Activated CD8-positive, alpha-beta memory T cell treated with anti-CD3 and anti-CD28 coated beads for 24 hours (primary cell): Measurements from ENCODE around the gene TMEFF2.
"Not testable (repeated sequence)": the region's sequence is repeated elsewhere in the genome, so short reads cannot be mapped to it uniquely, and the experiment has no call there.

Source experiments
- DNase-seq: peaks from one replicate; pipeline ENCODE4 v3.0.0-alpha.2; 2020

The TMEFF2 gene

DNA sequence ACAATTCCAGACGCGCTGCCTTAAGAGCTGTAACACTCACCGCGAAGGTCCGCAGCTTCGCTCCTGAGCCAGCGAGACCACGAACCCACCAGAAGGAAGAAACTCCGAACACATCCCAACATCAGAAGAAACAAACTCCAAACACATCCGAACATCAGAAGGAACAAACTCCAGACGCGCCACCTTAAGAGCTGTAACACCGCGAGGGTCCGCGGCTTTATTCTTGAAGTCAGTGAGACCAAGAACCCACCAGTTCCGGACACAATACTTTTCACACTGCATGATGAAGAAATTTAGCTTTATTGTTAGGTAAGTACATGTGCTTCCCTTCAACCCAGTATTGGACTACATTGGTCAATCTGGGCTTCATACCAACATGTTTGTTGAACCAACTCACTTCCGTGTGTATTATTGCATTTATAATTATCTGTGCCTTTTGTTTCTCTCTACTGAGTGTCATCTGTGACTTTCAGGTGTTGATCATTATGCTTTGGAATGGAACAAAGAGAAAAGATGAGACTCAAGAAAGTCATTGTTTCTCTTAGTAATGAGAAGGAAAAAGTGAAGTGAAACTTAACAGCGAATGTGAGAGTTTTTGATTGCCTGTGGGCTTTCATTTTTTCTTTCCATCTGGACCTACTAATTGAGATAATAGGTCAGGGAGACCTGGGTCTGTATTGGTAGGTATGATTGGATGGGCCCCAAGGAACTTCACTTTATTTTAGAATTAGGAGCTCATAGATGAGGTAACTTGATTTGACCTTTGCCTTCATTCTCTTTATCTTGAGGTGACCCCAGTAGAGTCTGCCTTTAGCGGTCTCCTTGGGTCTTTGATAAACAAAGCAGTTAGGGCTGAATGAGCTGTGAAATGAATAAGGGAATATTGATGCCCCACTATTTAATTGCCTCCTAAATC is 271.7 kb downstream of the TMEFF2 start:
- DNase-seq: no peak

DNA sequence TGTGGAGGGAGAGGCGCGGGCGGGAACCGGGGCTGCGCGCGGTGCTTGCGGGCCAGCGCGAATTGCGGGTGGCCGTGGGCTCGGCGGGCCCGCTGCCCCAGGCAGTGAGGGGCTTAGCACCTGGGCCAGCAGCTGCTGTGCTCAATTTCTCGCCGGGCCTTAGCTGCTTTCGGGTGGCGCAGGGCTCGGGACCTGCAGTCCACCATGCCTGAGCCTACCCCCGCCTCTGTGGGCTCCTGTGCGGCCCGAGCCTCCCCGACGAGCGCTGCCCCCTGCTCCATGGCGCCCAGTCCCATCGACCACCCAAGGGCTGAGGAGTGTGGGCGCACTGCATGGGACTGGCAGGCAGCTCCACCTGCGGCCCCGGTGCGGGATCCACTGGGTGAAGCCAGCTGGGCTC is 273.1 kb downstream of the TMEFF2 start:
- DNase-seq: not testable (repeated sequence)

DNA sequence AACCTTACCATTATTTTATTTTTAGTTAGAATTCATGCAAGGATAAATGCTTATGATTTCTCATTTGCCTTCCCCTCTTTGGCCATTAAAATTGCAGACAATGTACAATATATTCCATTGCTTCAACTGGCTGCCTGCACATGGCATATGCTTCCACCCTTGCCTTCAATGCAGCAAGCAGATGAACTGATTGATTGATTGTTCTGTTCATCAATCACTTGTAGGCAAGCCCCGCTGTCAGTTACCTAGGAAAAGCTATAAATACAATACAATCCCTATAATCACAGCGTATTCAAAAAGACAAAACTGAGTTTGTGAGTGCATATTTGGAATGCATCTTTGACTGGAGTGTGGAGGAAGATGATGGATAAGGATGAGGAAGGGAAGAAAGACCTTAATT is 274.2 kb downstream of the TMEFF2 start:
- DNase-seq: no peak

DNA sequence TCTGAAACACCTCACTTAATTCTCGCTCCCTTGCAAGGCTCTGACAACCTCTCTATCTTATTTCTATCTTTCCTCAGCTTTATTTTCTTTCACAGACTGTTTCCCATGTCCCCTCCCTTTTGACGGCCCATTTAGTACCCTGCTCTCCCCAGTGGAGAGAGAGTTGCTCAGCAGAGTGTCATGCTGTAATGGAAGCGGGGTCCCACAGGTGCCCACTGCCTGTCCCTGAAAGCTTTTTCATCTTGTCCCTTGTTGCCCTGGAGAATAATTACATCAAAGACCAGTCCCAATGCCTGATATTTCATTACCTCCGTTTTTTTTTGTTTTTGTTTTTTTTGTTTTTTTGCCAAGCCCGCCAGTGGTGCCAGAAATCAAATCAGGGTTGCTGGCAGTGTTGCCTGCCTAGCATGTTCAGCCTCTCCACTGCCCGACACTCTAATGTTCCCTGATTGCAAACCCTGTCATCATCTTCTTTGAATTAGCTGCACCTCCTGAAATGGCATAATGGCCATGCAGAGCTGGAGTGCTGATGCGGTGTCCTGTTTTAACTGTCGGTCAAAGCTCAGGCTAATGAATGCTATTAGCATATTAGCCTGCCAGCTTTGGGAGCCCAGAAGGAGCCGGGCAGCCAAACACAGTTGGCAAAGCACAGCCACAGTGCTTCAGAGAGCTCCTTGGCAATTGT is 276.6 kb downstream of the TMEFF2 start:
- no peak for DNase-seq

DNA sequence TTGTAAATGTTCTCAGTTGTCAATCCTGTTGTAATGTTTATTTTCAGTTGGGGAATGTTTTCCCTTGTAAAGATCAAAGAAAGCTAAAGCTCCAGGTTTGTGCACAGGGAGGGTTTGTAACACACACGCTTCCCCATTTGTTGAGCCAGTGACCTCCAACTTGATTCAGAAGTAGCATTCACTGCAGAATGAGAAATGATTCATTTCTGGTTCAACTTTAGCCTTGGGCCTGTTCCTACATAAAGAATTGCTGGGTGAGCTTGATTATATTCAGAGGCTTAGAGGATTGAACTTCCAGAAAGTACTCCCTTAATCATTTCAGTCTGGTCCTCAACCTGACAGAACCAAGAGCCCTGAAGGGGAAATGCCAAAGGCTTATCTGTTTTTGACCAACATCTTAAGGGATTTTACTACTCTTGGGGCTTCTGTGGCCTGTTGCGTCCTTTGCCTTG is 277.3 kb downstream of the TMEFF2 start:
- DNase-seq: no peak

DNA sequence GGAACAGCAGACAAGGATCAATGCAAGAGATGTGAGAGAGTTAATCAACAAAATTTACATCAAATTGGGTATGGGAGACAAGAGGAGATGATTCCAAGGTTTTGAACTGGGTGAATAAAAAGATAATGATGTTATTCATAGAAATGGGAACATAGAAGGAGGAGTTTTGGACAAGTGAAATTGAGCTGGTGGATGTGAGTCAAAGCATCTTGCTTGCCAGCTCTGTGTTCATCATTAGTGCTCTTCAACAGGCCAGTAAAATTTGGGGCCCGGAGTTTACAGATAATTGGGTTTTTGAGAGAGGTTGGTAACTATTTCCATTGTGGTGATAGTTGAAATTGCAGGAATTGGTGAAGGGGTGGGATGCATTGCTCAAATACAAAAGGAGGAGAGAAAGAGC is 277.9 kb downstream of the TMEFF2 start:
- no peak for DNase-seq

DNA sequence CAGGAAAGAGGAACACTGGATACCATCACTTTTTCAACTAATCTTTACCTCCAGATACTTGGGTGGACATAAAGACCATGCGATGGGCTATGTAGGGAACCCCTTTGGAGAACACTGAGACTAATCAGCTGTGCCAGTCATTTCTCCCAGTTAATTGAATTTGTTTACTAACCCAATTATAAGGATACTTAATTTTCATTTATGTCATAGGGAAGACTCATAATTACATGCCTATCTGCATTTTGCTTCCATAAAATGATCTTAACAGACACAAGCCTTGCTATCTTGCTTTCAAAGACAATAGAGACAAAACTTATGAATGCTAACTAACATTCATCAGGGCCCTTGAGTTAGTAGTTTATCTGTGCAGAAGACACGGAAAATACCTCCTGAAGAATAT is 279.0 kb downstream of the TMEFF2 start:
- no peak for DNase-seq

DNA sequence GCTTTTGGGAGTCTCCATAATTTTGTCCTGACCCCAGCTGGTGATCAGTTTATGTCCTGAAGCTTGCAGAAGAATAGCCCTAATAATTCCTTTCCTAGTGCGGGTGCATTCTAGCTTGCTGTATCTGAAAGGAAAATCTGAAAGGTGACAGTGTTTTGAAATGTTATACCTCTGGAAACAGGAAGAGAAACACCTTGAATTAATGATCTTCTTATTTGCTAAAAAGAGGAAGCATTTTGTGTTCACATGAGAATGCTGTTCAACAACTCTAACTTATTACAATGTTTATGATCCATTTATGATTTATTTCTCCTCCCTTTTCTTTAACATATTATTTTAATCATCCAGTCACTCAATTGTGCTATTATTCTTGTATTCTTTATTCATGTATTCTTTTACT is 280.9 kb downstream of the TMEFF2 start:
- DNase-seq: no peak

DNA sequence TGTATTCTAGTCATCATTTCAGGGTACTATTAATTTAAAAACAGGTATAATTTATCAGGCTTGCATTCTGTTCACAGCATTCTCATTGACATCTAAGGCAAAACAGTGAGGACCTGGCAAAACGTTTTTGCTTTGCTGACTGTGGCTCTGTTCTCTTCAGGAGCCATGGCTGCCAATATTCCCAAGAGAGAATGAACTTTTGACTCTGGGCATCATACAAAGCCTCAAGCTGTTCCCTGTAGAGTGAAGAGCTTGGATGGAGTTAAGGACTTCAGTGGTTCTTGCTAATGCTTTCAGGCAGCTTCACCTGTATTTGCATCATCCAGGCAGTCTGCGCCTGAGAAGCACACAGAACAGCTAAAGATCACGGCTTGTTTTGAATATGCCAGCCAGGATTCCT is 282.0 kb downstream of the TMEFF2 start:
- no peak for DNase-seq

DNA sequence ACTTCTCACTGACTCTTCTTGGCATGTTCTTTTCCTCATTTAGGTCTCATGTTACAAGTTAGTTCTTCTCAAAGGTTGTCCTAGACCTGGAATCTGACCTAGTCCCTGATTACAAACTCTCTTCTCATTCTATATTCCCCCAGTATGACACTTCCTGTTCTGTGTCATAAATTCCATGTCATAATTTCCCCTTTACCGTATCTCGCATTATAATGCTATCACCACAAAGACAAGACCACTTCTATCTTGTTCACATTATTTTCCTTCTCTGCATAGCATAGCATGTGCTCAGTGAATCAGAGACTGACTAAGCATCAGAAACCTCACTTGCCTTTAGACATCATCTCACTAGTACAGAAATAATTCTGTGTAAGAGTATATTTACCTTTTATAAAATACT is 284.2 kb downstream of the TMEFF2 start:
- DNase-seq: no peak

DNA sequence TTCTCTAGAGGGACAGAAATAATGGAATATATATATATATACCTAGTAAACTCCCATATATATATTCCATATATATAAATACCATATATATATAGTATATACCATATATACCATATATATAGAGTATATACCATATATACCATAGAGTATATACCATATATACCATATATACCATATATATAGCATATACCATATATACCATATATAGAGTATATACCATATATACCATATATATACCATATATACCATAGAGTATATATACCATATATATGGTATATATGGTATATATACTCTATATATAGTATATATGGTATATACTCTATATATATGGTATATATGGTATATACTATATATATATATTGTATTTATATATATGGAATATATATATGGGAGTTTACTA is 285.9 kb downstream of the TMEFF2 start:
- DNase-seq: no peak

DNA sequence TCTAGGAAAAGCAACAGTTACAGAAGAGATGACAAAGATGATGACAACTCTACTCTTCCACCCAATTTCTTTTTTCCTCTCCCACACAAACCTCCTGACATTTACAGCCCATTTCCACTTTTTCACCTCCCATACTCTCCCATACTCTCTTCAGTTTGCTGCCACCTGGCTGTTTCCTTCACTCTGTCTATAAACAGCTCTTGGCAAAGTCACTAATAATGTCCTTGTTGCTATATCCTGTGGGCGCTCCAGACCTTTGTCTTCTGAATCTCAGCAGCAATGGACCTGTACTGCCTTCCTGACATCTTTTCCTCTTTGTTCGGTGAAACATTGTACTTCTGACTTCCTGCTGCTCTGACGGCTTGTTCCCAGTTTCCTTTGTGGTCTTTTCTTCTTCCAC is 287.2 kb downstream of the TMEFF2 start:
- DNase-seq: no peak

DNA sequence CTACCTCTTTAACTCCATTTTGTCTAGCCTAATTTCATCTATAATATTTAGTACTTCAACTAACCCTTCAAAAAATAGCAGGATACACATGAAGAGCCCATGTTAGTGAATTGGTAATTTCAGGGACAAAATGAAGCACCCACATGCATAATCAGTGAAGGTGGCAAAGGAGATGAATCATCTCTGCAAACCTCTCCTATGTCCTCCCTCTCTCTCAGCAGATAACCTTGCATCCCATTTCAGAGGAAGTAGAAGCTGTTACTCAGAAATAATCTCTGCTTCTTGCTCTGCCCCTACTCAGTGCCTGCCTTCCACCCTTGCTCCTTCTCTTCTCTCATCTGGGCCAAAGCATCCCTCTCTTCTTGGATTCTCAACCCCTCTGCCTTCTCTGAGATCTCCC is 287.6 kb downstream of the TMEFF2 start:
- DNase-seq: no peak

DNA sequence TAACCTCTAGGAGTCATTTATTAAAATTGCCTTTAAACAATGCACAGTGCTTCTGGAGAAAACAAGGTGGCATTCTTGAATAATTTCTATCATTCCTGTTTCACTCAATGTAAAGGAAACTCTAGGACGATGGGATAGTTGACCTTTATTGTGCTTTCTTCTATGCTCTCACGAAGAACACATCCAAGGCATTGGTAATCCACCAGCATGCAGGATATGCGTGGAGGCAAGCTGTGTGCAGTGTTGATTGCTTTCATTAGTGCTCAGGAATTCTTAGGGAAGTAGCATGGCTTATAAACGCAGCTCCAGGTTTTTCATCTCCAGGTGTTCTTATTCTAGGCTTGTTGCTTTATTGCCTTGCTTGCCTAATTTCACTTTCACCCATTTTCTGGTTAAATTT is 289.4 kb downstream of the TMEFF2 start:
- no peak for DNase-seq

DNA sequence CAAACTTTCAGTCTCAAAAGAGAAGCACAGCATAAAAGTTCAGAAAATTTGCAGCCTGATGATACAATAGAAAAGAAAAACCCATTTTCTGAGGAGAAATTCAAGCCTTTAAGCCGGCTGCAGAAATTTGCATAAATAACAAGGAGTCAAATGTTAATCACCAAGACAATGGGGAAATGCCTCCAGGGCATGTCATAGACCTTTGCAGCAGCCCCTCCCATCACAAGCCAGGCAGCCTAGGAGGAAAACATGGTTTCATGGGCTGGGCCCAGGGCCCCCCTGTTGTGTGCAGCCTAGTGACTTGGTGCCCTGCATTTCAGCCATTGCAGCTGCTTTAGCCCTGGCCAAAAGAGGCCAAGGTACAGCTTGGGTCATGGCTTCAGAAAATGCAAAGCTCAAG is 293.7 kb downstream of the TMEFF2 start:
- DNase-seq: no peak

DNA sequence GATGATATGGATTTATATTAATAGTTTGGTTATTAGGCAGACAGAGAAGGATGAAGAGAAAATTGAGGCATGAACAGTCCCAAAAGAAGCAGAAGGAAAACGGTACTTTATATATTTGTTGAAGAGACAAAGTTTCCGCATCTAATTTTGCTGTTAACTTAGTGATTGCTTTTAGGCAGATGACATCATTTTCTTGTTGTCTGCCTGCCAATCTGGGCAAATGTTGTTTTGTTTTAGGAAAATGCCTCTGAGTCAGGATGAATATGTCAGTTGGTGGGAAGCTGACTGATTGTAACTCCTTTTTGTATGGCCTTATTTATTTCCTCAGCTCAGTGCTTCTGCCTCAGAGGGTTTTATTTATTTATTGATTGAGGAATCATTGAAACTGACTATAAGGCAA is 295.3 kb downstream of the TMEFF2 start:
- no peak for DNase-seq
